Mesendoderm (in vitro differentiated cells): ENCODE measurements around the gene GFRA3.

Experiments
- DNase-seq: peaks from one replicate; pipeline ENCODE4 v3.0.0; 2013
- H2AK5ac ChIP-seq: 2 replicates; pipeline ENCODE4 v1.6.1; 2013; ENCODE audit warnings: low read length, inconsistent platforms
- H2BK120ac ChIP-seq: 2 replicates; pipeline ENCODE4 v1.6.1; 2013; ENCODE audit warnings: low read depth, mild to moderate bottlenecking, low read length, moderate library complexity, mixed read lengths
- H2BK15ac ChIP-seq: replicated peaks from 2 replicates; pipeline ENCODE4 v1.6.1; 2013; ENCODE audit warnings: low read depth, mild to moderate bottlenecking, moderate library complexity
- H2BK5ac ChIP-seq: 2 replicates; pipeline ENCODE4 v1.6.1; 2013; ENCODE audit warnings: low read length, inconsistent platforms
- H3K18ac ChIP-seq: 2 replicates; pipeline ENCODE4 v1.6.1; 2013; ENCODE audit warnings: mild to moderate bottlenecking, low read length, mixed read lengths
- H3K23ac ChIP-seq: one replicate; pipeline ENCODE4 v1.6.1; 2013; ENCODE audit warnings: low read length
- H3K27ac ChIP-seq: 2 replicates; pipeline ENCODE4 v1.5.1; 2013; ENCODE audit warnings: low read depth, mild to moderate bottlenecking, inconsistent platforms, low read length, moderate library complexity
- H3K27me3 ChIP-seq: 2 replicates; pipeline ENCODE4 v1.6.1; 2013; ENCODE audit warnings: low read length, control low read depth, mild to moderate bottlenecking, inconsistent platforms; ENCODE audit not compliant: insufficient read depth, poor library complexity
- H3K36me3 ChIP-seq: 2 replicates; pipeline ENCODE4 v1.6.1; 2013; ENCODE audit warnings: low read length, inconsistent platforms; ENCODE audit not compliant: control insufficient read depth, insufficient read depth
- H3K4ac ChIP-seq: one replicate; pipeline ENCODE4 v1.6.1; 2013; ENCODE audit warnings: low read depth, mild to moderate bottlenecking, low read length, moderate library complexity
- H3K4me1 ChIP-seq: 2 replicates; pipeline ENCODE4 v1.6.1; 2013; ENCODE audit warnings: low read depth, low read length, inconsistent platforms; ENCODE audit not compliant: control insufficient read depth
- H3K4me2 ChIP-seq: 2 replicates; pipeline ENCODE4 v1.6.1; 2013; ENCODE audit warnings: low read length
- H3K4me3 ChIP-seq: 2 replicates; pipeline ENCODE4 v1.5.1; 2013; ENCODE audit warnings: mild to moderate bottlenecking, low read length
- H3K56ac ChIP-seq: one replicate; pipeline ENCODE4 v1.6.1; 2013; ENCODE audit warnings: low read length
- H3K79me1 ChIP-seq: 2 replicates; pipeline ENCODE4 v1.6.1; 2013; ENCODE audit warnings: low read length, inconsistent platforms
- H3K79me2 ChIP-seq: 2 replicates; pipeline ENCODE4 v1.6.1; 2013; ENCODE audit warnings: mild to moderate bottlenecking, low read length; ENCODE audit not compliant: control insufficient read depth, insufficient read depth
- H3K9ac ChIP-seq: 2 replicates; pipeline ENCODE4 v1.6.1; 2013; ENCODE audit warnings: low read length, inconsistent platforms
- H4K5ac ChIP-seq: one replicate; pipeline ENCODE4 v1.6.1; 2013; ENCODE audit warnings: low read length
- H4K8ac ChIP-seq: one replicate; pipeline ENCODE4 v1.6.1; 2013; ENCODE audit warnings: low read depth, mild to moderate bottlenecking, control low read depth, low read length, moderate library complexity
- WGBS: extraction: QIAGEN DNeasy Blood & Tissue Kit; methylation state at CpG from one replicate; pipeline ENCODE4 v1.1.7; 2013; ENCODE audit warnings: low lambda C conversion rate, missing lambda C conversion rate; ENCODE audit not compliant: insufficient coverage; ENCODE audit errors: extremely low coverage; 5-methylcytosine and 5-hydroxymethylcytosine counted together

Gene GFRA3

DNA sequence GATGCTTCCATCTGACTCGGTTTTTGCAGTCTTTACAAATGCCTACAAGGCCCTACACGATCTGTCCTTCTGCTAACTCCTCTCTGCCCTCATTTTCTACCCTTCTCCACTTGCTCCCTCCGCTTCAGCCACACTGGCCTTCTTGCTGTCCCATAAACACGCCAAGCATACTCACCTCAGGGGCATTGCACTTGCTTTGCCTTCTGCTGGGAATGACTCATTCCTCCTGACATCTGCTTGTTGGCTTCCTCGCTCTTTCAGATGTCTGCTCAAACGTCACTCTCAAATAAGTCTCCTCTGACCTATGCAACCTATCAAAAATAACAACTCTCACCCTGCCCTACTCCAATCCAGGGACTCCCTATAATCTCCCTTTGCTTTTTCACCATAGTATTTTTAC is 29.0 kb upstream of the GFRA3 start:
- Histone ChIP-seq H3K56ac (no peak overlapping the region), H3K4ac (no peak overlapping the region), H3K79me1 (no peaks in the 10 kb centered on the region), H2AK5ac (no peak overlapping the region), H2BK15ac (no peak overlapping the region), H3K4me2 (no peak overlapping the region), H3K27ac (no peak overlapping the region), H2BK120ac (no peak overlapping the region), H3K9ac (no peak overlapping the region), H3K4me1 (no peaks in the 10 kb centered on the region), H3K36me3 (no peaks in the 10 kb centered on the region), H3K4me3 (no peak overlapping the region), H2BK5ac (no peak overlapping the region), H3K79me2 (no peaks in the 10 kb centered on the region), H4K5ac (no peak overlapping the region), H3K23ac (no peak overlapping the region), H3K18ac (no peak overlapping the region), H4K8ac (no peak overlapping the region), H3K27me3 (no peaks in the 10 kb centered on the region)
- no CpG with 5 or more reads among the region's 6 CpGs for WGBS
- DNase-seq: no peak

GRCh38 chr5:138289296-138289695 is 14.9 kb upstream of the GFRA3 start:
- Histone ChIP-seq H4K5ac (no peak overlapping the region), H2BK15ac (no peak overlapping the region), H3K4me2 (no peak overlapping the region), H3K79me2 (no peaks in the 10 kb centered on the region), H3K27ac (no peak overlapping the region), H2AK5ac (no peak overlapping the region), H3K79me1 (no peaks in the 10 kb centered on the region), H3K4me3 (no peak overlapping the region), H3K36me3 (peaks cover 7% of the 10 kb centered on the region), H3K18ac (no peak overlapping the region), H3K4ac (no peak overlapping the region), H4K8ac (no peak overlapping the region), H3K4me1 (no peaks in the 10 kb centered on the region), H3K23ac (no peak overlapping the region), H2BK5ac (no peak overlapping the region), H3K56ac (no peak overlapping the region), H2BK120ac (no peak overlapping the region), H3K9ac (no peak overlapping the region), H3K27me3 (no peaks in the 10 kb centered on the region)
- DNase-seq: no peak
- WGBS: no CpG with 5 or more reads among the region's 3 CpGs

DNA sequence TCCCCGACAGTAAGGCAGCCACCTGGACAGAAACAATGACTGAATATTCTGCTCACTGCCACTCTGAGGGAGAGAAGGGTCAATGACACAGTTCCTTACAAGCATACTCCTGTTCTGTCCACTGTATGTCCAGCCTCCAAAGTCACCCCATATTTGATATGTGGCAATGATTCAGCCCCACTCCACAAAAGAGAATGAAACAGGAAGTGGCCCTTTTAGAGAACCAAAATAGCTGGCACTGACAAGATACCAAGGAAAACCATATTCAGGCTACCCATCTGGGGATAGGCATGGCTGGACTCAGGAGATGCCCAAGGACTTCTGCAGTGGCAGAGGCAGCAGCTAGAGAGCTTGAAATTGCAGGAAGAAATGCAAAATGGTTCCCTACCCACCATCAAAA is 12.8 kb upstream of the GFRA3 start:
- no CpG with 5 or more reads among the region's 1 CpG for WGBS
- H2BK120ac ChIP-seq: no peak overlapping the region
- no peak overlapping the region for H4K8ac ChIP-seq
- no peak overlapping the region for H3K9ac ChIP-seq
- H3K36me3 ChIP-seq: peaks cover 6% of the 10 kb centered on the region
- no peaks in the 10 kb centered on the region for H3K79me2 ChIP-seq
- no peak overlapping the region for H3K56ac ChIP-seq
- no peak overlapping the region for H3K18ac ChIP-seq
- DNase-seq: no peak
- H3K79me1 ChIP-seq: no peaks in the 10 kb centered on the region
- H3K27ac ChIP-seq: no peak overlapping the region
- no peak overlapping the region for H2BK5ac ChIP-seq
- H2AK5ac ChIP-seq: no peak overlapping the region
- H3K4ac ChIP-seq: no peak overlapping the region
- no peaks in the 10 kb centered on the region for H3K27me3 ChIP-seq
- H3K4me1 ChIP-seq: no peaks in the 10 kb centered on the region
- no peak overlapping the region for H3K23ac ChIP-seq
- H3K4me3 ChIP-seq: no peak overlapping the region
- H2BK15ac ChIP-seq: no peak overlapping the region
- H4K5ac ChIP-seq: no peak overlapping the region
- no peak overlapping the region for H3K4me2 ChIP-seq

DNA sequence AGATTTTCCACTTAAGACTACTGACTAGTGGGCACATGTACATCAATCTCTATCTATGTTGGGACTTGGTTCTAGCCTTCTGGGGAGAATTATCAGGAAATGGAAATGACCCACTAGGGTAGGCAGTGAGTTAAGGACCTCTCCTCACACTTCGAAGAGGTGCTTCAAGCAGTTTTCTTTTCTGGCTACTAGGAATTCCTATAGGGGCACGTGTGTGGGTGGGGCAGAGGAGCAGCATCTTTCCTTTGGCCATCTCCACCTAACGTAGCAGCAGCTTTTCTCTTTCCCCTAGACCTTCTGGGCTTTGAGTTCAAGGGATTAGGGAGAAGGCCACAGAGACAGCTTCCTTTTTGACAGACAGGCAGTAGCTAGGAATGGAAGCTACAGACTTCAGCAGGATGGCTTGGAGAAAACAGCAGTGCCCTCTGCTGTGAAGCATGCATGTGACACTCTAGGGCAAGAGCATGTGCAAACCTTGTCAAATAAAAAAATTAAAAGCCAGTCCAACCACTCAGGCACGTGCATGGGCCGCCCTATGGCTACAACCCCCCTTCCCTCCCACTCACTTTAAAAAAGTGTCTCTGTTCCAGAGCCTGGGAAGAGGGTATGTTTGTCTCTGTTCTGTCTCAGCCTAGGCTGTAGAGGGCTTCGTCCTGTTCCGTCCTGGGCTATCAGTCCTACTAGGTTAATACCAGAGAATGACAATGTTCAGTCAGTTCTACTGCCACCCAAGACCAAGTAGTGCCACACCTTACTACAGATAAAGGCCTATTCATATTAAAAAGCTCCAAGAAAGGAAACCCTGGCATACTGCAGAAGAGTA is 8.7 kb upstream of the GFRA3 start:
- no peaks in the 10 kb centered on the region for H3K4me1 ChIP-seq
- no peaks in the 10 kb centered on the region for H3K79me2 ChIP-seq
- H3K79me1 ChIP-seq: no peaks in the 10 kb centered on the region
- H2BK120ac ChIP-seq: no peak overlapping the region
- no peak overlapping the region for H3K4me3 ChIP-seq
- H3K27ac ChIP-seq: no peak overlapping the region
- no peak overlapping the region for H3K4ac ChIP-seq
- H3K56ac ChIP-seq: no peak overlapping the region
- no peak overlapping the region for H3K9ac ChIP-seq
- H3K23ac ChIP-seq: no peak overlapping the region
- no peak overlapping the region for H3K18ac ChIP-seq
- WGBS: no CpG with 5 or more reads among the region's 7 CpGs
- peaks cover 6% of the 10 kb centered on the region for H3K36me3 ChIP-seq
- DNase-seq: peak; percentile 84
- no peak overlapping the region for H2BK5ac ChIP-seq
- H3K27me3 ChIP-seq: no peaks in the 10 kb centered on the region
- H2BK15ac ChIP-seq: no peak overlapping the region
- H2AK5ac ChIP-seq: no peak overlapping the region
- no peak overlapping the region for H4K5ac ChIP-seq
- no peak overlapping the region for H3K4me2 ChIP-seq
- H4K8ac ChIP-seq: no peak overlapping the region

- Histone ChIP-seq H3K9ac (no peak overlapping the region), H3K4ac (no peak overlapping the region), H2BK120ac (no peak overlapping the region), H2AK5ac (no peak overlapping the region), H3K79me1 (no peaks in the 10 kb centered on the region), H3K27me3 (no peaks in the 10 kb centered on the region), H3K27ac (no peak overlapping the region), H3K4me3 (no peak overlapping the region), H3K36me3 (peaks cover 4% of the 10 kb centered on the region), H4K8ac (no peak overlapping the region), H3K79me2 (no peaks in the 10 kb centered on the region), H2BK5ac (no peak overlapping the region), H3K56ac (no peak overlapping the region), H3K18ac (no peak overlapping the region), H2BK15ac (no peak overlapping the region), H3K4me2 (no peak overlapping the region), H3K23ac (no peak overlapping the region), H3K4me1 (no peaks in the 10 kb centered on the region), H4K5ac (no peak overlapping the region)
- DNase-seq: no peak
Observed at GRCh38 chr5:138280915-138281314, 6.5 kb upstream of the GFRA3 start.
